HG03064 (cell line): ENCODE results near the gene CARD18.

ENCODE experiments used
- ATAC-seq: cut with Tn5 transposase; IDR thresholded peaks from one replicate; pipeline ENCODE4 v1.9.1; 2021; ENCODE audit warnings: low read depth; ENCODE audit not compliant: unreplicated experiment

The CARD18 gene

GRCh38 chr11:105139669-105140068 lies at the start of gene CARD18:
Gene CARD18, minus strand, starts transcription at chr11:105139769. Its CDS starts 43 bp downstream, at chr11:105139726.
- ATAC-seq, result no peak

GRCh38 chr11:105183987-105184386 lies 44.4 kb upstream of the CARD18 start:
- ATAC-seq, result no peak

- no peak for ATAC-seq
These were observed 43.9 kb upstream of the CARD18 start for GRCh38 chr11:105183426-105183825.

GRCh38 chr11:105181521-105181920 lies 42.0 kb upstream of the CARD18 start:
- ATAC-seq, result no peak

GRCh38 chr11:105181100-105181499 lies 41.5 kb upstream of the CARD18 start:
- ATAC-seq, result no peak

GRCh38 chr11:105179542-105180278 lies 40.1 kb upstream of the CARD18 start:
- no peak for ATAC-seq

GRCh38 chr11:105177658-105178057 lies 38.1 kb upstream of the CARD18 start:
- no peak for ATAC-seq

- ATAC-seq, result no peak
These were observed 28.9 kb upstream of the CARD18 start for GRCh38 chr11:105168457-105168856.

GRCh38 chr11:105167244-105167643 lies 27.7 kb upstream of the CARD18 start:
- no peak for ATAC-seq

- no peak for ATAC-seq
These were observed 24.6 kb upstream of the CARD18 start for GRCh38 chr11:105164208-105164607.

- no peak for ATAC-seq
These were observed 22.9 kb upstream of the CARD18 start for GRCh38 chr11:105162506-105162905.

GRCh38 chr11:105158436-105158835 lies 18.9 kb upstream of the CARD18 start:
- no peak for ATAC-seq

- no peak for ATAC-seq
These were observed 17.2 kb upstream of the CARD18 start for GRCh38 chr11:105156720-105157119.

- no peak for ATAC-seq
These were observed 16.7 kb upstream of the CARD18 start for GRCh38 chr11:105156231-105156630.

- ATAC-seq, result no peak
These were observed 16.1 kb upstream of the CARD18 start for GRCh38 chr11:105155679-105156078.

- ATAC-seq, result no peak
These were observed 13.8 kb upstream of the CARD18 start for GRCh38 chr11:105153392-105153791.

- no peak for ATAC-seq
These were observed 13.0 kb upstream of the CARD18 start for GRCh38 chr11:105152560-105152959.

GRCh38 chr11:105152021-105152512 lies 12.5 kb upstream of the CARD18 start:
- ATAC-seq, result no peak

- no peak for ATAC-seq
These were observed 9.9 kb upstream of the CARD18 start for GRCh38 chr11:105149477-105149876.

GRCh38 chr11:105148241-105148640 lies 8.7 kb upstream of the CARD18 start:
- no peak for ATAC-seq

- no peak for ATAC-seq
These were observed 5.3 kb upstream of the CARD18 start for GRCh38 chr11:105144887-105145286.

- ATAC-seq, result no peak
These were observed 2.6 kb upstream of the CARD18 start for GRCh38 chr11:105142167-105142566.
